OCI-LY7 (cell line): Measurements from ENCODE around the gene CPNE4. TPM values are rescaled to one million over a fixed set of nuclear protein-coding genes. Genes with fewer than 3 reads are reported as not detected.
A peak's percentile ranks its signal among the peaks of the same experiment; 100 is the strongest.

ENCODE experiments used
- BruUV-seq: library from RNA; stranded (reverse); fragments of 400-500 nt; replicated peaks from 2 replicates; lab custom pipeline; 2021; lab: Mats Ljungman, UMichigan
- CTCF ChIA-PET: fragments of 300-600 bp; sonication (Branson Sonifier 250); formaldehyde crosslinking; loops from one replicate; lab custom pipeline; 2022; ENCODE audit warnings: antibody characterized with exemption; ENCODE audit not compliant: unreplicated experiment; lab: Charles Lee
- POLR2A ChIA-PET: fragments of 300-600 bp; sonication (Branson Sonifier 250); formaldehyde crosslinking; loops from one replicate; lab custom pipeline; 2022; ENCODE audit warnings: antibody characterized with exemption; lab: Charles Lee
- DNase-seq: peaks from one replicate; pipeline ENCODE4 v3.0.0-alpha.2; 2015; ENCODE audit warnings: low spot score
- H2AFZ ChIP-seq: fragments of 200-600 bp; sonication (generic), shearing (Covaris generic); 2 replicates; pipeline ENCODE4 v1.6.1; 2014; ENCODE audit warnings: mild to moderate bottlenecking, antibody characterized with exemption, low read length, moderate library complexity
- H3K27ac ChIP-seq: fragments of 200-600 bp; sonication (generic); 2 replicates; pipeline ENCODE4 v1.5.1; 2014; ENCODE audit warnings: mixed run types, low read depth, mild to moderate bottlenecking, moderate library complexity, low read length, inconsistent platforms; ENCODE audit not compliant: poor library complexity, severe bottlenecking
- H3K36me3 ChIP-seq: fragments of 200-600 bp; sonication (generic); 2 replicates; pipeline ENCODE4 v1.6.1; 2014; ENCODE audit warnings: mild to moderate bottlenecking, antibody characterized with exemption, low read length, moderate library complexity, mixed read lengths; ENCODE audit not compliant: insufficient read depth
- H3K4me1 ChIP-seq: fragments of 200-600 bp; sonication (generic); 2 replicates; pipeline ENCODE4 v1.5.1; 2014; ENCODE audit warnings: mild to moderate bottlenecking, low read length; ENCODE audit not compliant: insufficient read depth, poor library complexity, severe bottlenecking
- H3K4me2 ChIP-seq: fragments of 200-600 bp; sonication (generic); 2 replicates; pipeline ENCODE4 v1.6.1; 2014; ENCODE audit warnings: mild to moderate bottlenecking, low read length
- H3K4me3 ChIP-seq: fragments of 200-600 bp; sonication (generic); 2 replicates; pipeline ENCODE4 v1.5.1; 2014; ENCODE audit warnings: mild to moderate bottlenecking, low read depth, low read length; ENCODE audit not compliant: poor library complexity, severe bottlenecking
- H3K79me2 ChIP-seq: fragments of 200-600 bp; sonication (generic); 2 replicates; pipeline ENCODE4 v1.6.1; 2016; ENCODE audit warnings: low read depth, mild to moderate bottlenecking, low read length, moderate library complexity, mixed read lengths; ENCODE audit not compliant: insufficient read depth
- H3K9me2 ChIP-seq: fragments of 200-600 bp; sonication (generic); 2 replicates; pipeline ENCODE4 v1.6.1; 2016; ENCODE audit warnings: mild to moderate bottlenecking, low read length, mixed read lengths; ENCODE audit not compliant: insufficient read depth
- H3K9me3 ChIP-seq: fragments of 200-600 bp; sonication (generic); 2 replicates; pipeline ENCODE4 v1.6.1; 2014; ENCODE audit warnings: mild to moderate bottlenecking, mixed run types, low read length, mixed read lengths
- H4K20me1 ChIP-seq: fragments of 200-600 bp; sonication (generic); 2 replicates; pipeline ENCODE4 v1.6.1; 2014; ENCODE audit warnings: mild to moderate bottlenecking, antibody characterized with exemption, low read length, moderate library complexity, mixed read lengths; ENCODE audit not compliant: insufficient read depth
- EZH2phosphoT487 ChIP-seq: fragments of 200-600 bp; sonication (generic); IDR thresholded peaks from 2 replicates; pipeline ENCODE4 v1.6.1; 2018; ENCODE audit warnings: low read depth, borderline replicate concordance, mild to moderate bottlenecking, mixed run types, antibody characterized with exemption, low read length, moderate library complexity, mixed read lengths
- intact Hi-C: fragments of 100-400 bp; cut with micrococcal nuclease; formaldehyde crosslinking; loops from one replicate; pipeline ENCODE4 v1.10.0; 2022; ENCODE audit not compliant: unreplicated experiment
- total RNA-seq, 2 experiments: library from RNA; depleted of rRNA in 1 of 2; stranded (reverse); fragments of >200 nt in 1 of 2; shearing (Covaris generic) in 1 of 2; gene quantifications; 2 replicates each; pipeline ENCODE4 v1.2.3, GENCODE V29; 2014 to 2022
- TF ChIP-seq, protein P1 (sequence below): fragments of 200-600 bp; sonication (generic); conservative IDR thresholded peaks from 2 replicates; pipeline ENCODE4 v1.5.1; 2014; ENCODE audit warnings: mild to moderate bottlenecking, antibody characterized with exemption, low read length, moderate library complexity, mixed read lengths

Gene CPNE4
- total RNA-seq, 2 experiments from 2014 or later, result not detected

DNA sequence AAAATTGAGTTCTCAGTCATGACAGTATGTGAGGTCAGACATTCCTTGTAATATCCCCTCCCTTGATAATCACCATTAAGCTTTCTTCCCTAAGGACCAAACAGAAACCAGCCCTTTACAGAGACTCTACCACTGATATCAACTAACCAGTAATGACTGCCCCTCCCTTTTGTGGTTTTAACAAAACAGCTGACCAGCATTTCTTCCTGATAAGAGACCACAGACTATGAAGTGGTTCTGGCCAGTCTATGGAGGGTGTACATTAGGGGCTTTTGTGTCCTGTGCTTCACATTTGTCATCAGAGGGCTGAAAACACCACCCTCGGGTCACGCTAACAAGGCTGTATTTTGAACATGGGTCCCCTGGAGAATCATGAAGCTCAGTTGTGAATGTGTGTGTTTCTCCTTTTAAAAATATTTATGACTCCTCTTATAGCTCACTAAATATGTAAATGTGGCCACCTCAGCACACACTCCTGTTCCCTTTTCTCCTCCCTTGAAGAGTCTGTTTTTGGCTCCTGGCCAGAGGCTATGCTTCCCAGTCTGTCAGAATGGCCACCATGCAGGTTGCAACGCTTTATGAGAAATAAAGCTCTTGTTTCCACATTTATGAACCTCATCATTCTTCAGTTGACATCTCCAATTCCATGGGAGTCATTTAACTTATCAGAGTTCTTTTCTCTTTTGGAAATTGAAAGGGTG is 239.3 kb downstream of the CPNE4 start:
- H3K9me3 ChIP-seq, result no peaks in the 10 kb centered on the region
- no peaks in the 10 kb centered on the region for H3K36me3 ChIP-seq
- no peak for TF ChIP-seq EZH2phosphoT487
- TF ChIP-seq, protein P1, sequence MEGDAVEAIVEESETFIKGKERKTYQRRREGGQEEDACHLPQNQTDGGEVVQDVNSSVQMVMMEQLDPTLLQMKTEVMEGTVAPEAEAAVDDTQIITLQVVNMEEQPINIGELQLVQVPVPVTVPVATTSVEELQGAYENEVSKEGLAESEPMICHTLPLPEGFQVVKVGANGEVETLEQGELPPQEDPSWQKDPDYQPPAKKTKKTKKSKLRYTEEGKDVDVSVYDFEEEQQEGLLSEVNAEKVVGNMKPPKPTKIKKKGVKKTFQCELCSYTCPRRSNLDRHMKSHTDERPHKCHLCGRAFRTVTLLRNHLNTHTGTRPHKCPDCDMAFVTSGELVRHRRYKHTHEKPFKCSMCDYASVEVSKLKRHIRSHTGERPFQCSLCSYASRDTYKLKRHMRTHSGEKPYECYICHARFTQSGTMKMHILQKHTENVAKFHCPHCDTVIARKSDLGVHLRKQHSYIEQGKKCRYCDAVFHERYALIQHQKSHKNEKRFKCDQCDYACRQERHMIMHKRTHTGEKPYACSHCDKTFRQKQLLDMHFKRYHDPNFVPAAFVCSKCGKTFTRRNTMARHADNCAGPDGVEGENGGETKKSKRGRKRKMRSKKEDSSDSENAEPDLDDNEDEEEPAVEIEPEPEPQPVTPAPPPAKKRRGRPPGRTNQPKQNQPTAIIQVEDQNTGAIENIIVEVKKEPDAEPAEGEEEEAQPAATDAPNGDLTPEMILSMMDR, result no peak
- no peak overlapping the region for H3K4me2 ChIP-seq
- intact Hi-C loops, result no loop called here
- H3K27ac ChIP-seq, result no peak overlapping the region
- H4K20me1 ChIP-seq, result no peaks in the 10 kb centered on the region
- H3K4me3 ChIP-seq, result no peak overlapping the region
- H3K9me2 ChIP-seq, result no peaks in the 10 kb centered on the region
- no peaks in the 10 kb centered on the region for H3K4me1 ChIP-seq
- CTCF ChIA-PET, result no interaction called here
- POLR2A ChIA-PET, result interaction anchor here (0.6 to 0.7 kb wide), 2 partner anchors 71 to 103 kb away, joined by 3 read pairs; no protein-coding TSS in a partner anchor
- H3K79me2 ChIP-seq, result no peaks in the 10 kb centered on the region
- DNase-seq, result no peak
- H2AFZ ChIP-seq, result no peak overlapping the region
- no TSS peak for BruUV-seq

DNA sequence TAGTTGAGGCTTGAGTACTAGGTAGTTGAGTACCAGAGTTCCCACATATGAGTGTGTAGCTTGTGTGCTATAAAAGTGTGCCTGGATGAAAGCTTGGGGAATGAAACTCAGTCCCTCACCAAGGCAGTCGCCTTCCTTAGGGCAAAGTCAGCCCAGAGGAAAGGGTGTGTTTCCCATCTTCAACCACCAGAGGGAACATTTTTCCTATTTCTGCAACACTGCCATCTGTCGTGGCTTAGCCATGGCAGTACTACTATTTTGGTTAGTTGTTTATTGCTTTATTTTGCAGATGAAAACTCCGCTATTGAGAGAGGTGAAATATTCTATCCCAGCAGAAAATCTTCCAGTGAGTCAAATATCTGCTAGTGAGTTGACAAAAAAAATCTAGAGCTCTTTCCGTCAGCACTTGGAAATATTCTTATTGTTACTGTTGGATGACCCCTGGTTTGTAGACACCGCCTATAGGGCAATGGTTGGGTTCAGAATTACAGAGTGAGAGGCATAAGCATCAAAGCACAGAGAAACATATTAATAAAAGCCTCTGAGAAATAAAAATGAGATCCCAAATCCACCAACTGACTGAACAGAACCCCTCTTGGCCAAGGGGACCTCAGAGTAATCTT is 239.9 kb downstream of the CPNE4 start:
- no TSS peak for BruUV-seq
- Histone ChIP-seq H3K79me2 (no peaks in the 10 kb centered on the region), H3K4me1 (no peaks in the 10 kb centered on the region), H3K9me3 (no peaks in the 10 kb centered on the region), H4K20me1 (no peaks in the 10 kb centered on the region), H3K4me2 (no peak overlapping the region), H3K27ac (no peak overlapping the region), H2AFZ (no peak overlapping the region), H3K36me3 (no peaks in the 10 kb centered on the region), H3K9me2 (no peaks in the 10 kb centered on the region), H3K4me3 (no peak overlapping the region)
- no peak for TF ChIP-seq EZH2phosphoT487
- TF ChIP-seq, protein P1, result peak; percentile 83
- ChIA-PET CTCF (no interaction called here), POLR2A (interaction anchor here (0.7 kb wide), 1 partner anchor 70 kb away, joined by 3 read pairs; no protein-coding TSS in a partner anchor)
- intact Hi-C loops, result loop anchor here (1.0 to 5.0 kb wide), 2 partner anchors 234 to 602 kb away; no protein-coding TSS in a partner anchor
- DNase-seq, result peak; percentile 41

DNA sequence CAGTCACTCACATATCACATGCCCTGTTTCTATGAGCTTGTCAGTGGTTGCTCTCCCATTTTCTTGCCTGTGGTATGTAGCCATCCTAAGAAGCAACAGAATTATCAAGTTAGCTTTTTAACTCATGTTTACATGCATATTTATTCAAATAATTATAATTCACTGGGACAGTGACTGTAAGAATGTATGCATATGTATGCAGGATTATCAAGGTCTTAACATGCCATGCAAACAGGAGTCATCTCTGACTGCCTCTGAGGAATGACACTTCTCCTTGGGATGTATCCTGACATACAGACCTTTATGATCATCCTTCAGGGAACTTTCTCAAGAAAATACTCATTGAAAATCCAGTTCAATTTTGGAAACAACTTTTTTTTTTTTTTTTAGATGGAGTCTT is 240.9 kb downstream of the CPNE4 start:
- Histone ChIP-seq H3K4me3 (no peak overlapping the region), H2AFZ (no peak overlapping the region), H3K36me3 (no peaks in the 10 kb centered on the region), H3K4me1 (no peaks in the 10 kb centered on the region), H3K27ac (no peak overlapping the region), H4K20me1 (no peaks in the 10 kb centered on the region), H3K9me3 (no peaks in the 10 kb centered on the region), H3K4me2 (no peak overlapping the region), H3K9me2 (no peaks in the 10 kb centered on the region), H3K79me2 (no peaks in the 10 kb centered on the region)
- TF ChIP-seq EZH2phosphoT487, result no peak
- TF ChIP-seq, protein P1, result no peak
- intact Hi-C loops, result loop anchor here (1.0 to 5.0 kb wide), 2 partner anchors 235 to 603 kb away; no protein-coding TSS in a partner anchor
- POLR2A ChIA-PET, result interaction anchor here (0.6 kb wide), 1 partner anchor 77 kb away, joined by 3 read pairs; no protein-coding TSS in a partner anchor
- no TSS peak for BruUV-seq
- CTCF ChIA-PET, result no interaction called here
- no peak for DNase-seq
